HG02938 (cell line): Measurements from ENCODE around the gene NPY1R.

ENCODE experiments used
- ATAC-seq: cut with Tn5 transposase; IDR thresholded peaks from one replicate; pipeline ENCODE4 v1.9.1; 2021; ENCODE audit warnings: mild to moderate bottlenecking, moderate library complexity; ENCODE audit not compliant: unreplicated experiment

Gene NPY1R

GRCh38 chr4:163280703-163281519 is 51.5 kb downstream of the NPY1R start:
- no peak for ATAC-seq

GRCh38 chr4:163279713-163280112 is 52.7 kb downstream of the NPY1R start:
- ATAC-seq = no peak

- no peak for ATAC-seq
Measured at GRCh38 chr4:163274861-163275260, 57.5 kb downstream of the NPY1R start.
